Activated CD4-positive, alpha-beta T cell treated with anti-CD3 and anti-CD28 coated beads for 36 hours (primary cell): ENCODE results near the gene CELF2. TPM values are rescaled to one million over a fixed set of nuclear protein-coding genes. Genes with fewer than 3 reads are reported as not detected.

Source experiments
- ATAC-seq: fragments of 200-7000 bp; cut with Tn5 transposase; one replicate; pipeline ENCODE4 v1.10.0; 2021; ENCODE audit warnings: mild to moderate bottlenecking, moderate library complexity
- CTCF ChIA-PET: fragments of 350-600 bp; sonication (Branson Sonifier 250); formaldehyde crosslinking; loops from one replicate; lab custom pipeline; 2021; ENCODE audit warnings: antibody characterized with exemption; lab: Charles Lee
- POLR2A ChIA-PET: fragments of 350-600 bp; sonication (Branson Sonifier 250); formaldehyde crosslinking; loops from one replicate; lab custom pipeline; 2021; ENCODE audit warnings: antibody characterized with exemption, inconsistent platforms; lab: Charles Lee
- DNase-seq: peaks from one replicate; pipeline ENCODE4 v3.0.0-alpha.2; 2020
- H3K27ac Mint-ChIP-seq: one replicate; pipeline ENCODE4 v1.8.0; 2021; ENCODE audit warnings: mixed read lengths
- H3K27me3 Mint-ChIP-seq: one replicate; pipeline ENCODE4 v1.8.0; 2021; ENCODE audit warnings: mixed read lengths
- H3K36me3 Mint-ChIP-seq: one replicate; pipeline ENCODE4 v1.8.0; 2021; ENCODE audit warnings: low read depth, mixed read lengths
- H3K4me1 Mint-ChIP-seq: one replicate; pipeline ENCODE4 v1.8.0; 2021; ENCODE audit warnings: mixed read lengths
- H3K4me3 Mint-ChIP-seq: one replicate; pipeline ENCODE4 v1.8.0; 2021; ENCODE audit warnings: mild to moderate bottlenecking, moderate library complexity, mixed read lengths
- H3K9me3 Mint-ChIP-seq: one replicate; pipeline ENCODE4 v1.8.0; 2021; ENCODE audit warnings: low read depth, mixed read lengths
- intact Hi-C, 2 experiments: fragments of 100-400 bp; cut with DNase I in 1 of 2; cut with micrococcal nuclease in 1 of 2; formaldehyde crosslinking; loops; one replicate each; pipeline versions ENCODE4 v1.14.2 to v1.15.1; 2022 to 2024; cut with DNase I, micrococcal nuclease
- total RNA-seq, 2 experiments: library from RNA; stranded (reverse); gene quantifications; one replicate each; pipeline ENCODE4 v1.2.3, GENCODE V29; 2021

The CELF2 gene
- total RNA-seq, 2 experiments from 2014 or later, result 102 to 119 TPM

- Mint-ChIP-seq H3K4me3 (no peak overlapping the region), H3K27me3 (peaks cover 19% of the 10 kb centered on the region), H3K27ac (no peak overlapping the region), H3K36me3 (no peaks in the 10 kb centered on the region), H3K9me3 (no peaks in the 10 kb centered on the region), H3K4me1 (peaks cover 6% of the 10 kb centered on the region)
- ATAC-seq, result no peak
- ChIA-PET POLR2A (interaction anchor here (0.6 to 0.7 kb wide), 2 partner anchors 259 to 266 kb away, joined by 3 to 4 read pairs; no protein-coding TSS in a partner anchor), CTCF (no interaction called here)
- intact Hi-C loops, result no loop called here
- DNase-seq, result no peak
Observed at GRCh38 chr10:11024596-11024995, 6.9 kb downstream of the CELF2 start.

GRCh38 chr10:11025978-11026377, 8.3 kb downstream of the CELF2 start:
- ChIA-PET POLR2A (no interaction called here), CTCF (interaction anchor here (0.8 kb wide), 1 partner anchor 118 kb away, joined by 3 read pairs; no protein-coding TSS in a partner anchor)
- no peak overlapping the region for H3K27ac Mint-ChIP-seq
- intact Hi-C loops, result no loop called here
- H3K27me3 Mint-ChIP-seq, result peaks cover 12% of the 10 kb centered on the region
- H3K4me3 Mint-ChIP-seq, result no peak overlapping the region
- H3K36me3 Mint-ChIP-seq, result no peaks in the 10 kb centered on the region
- no peak for DNase-seq
- peaks cover 2% of the 10 kb centered on the region for H3K4me1 Mint-ChIP-seq
- no peak for ATAC-seq
- H3K9me3 Mint-ChIP-seq, result no peaks in the 10 kb centered on the region

- no peak overlapping the region for H3K27ac Mint-ChIP-seq
- intact Hi-C loops, result no loop called here
- peaks cover 7% of the 10 kb centered on the region for H3K27me3 Mint-ChIP-seq
- ATAC-seq (no peak), DNase-seq (no peak)
- H3K36me3 Mint-ChIP-seq, result no peaks in the 10 kb centered on the region
- H3K9me3 Mint-ChIP-seq, result no peaks in the 10 kb centered on the region
- H3K4me1 Mint-ChIP-seq, result peaks cover 2% of the 10 kb centered on the region
- ChIA-PET POLR2A (no interaction called here), CTCF (interaction anchor here (0.5 to 0.8 kb wide), 2 partner anchors 66 to 117 kb away, joined by 3 to 4 read pairs; no protein-coding TSS in a partner anchor)
- no peak overlapping the region for H3K4me3 Mint-ChIP-seq
Observed at GRCh38 chr10:11026773-11027172, 9.1 kb downstream of the CELF2 start.

- no peaks in the 10 kb centered on the region for H3K9me3 Mint-ChIP-seq
- H3K27ac Mint-ChIP-seq, result no peak overlapping the region
- POLR2A ChIA-PET, result interaction anchor here (0.6 to 0.7 kb wide), 2 partner anchors 130 to 170 kb away, joined by 3 read pairs; no protein-coding TSS in a partner anchor
- no peak overlapping the region for H3K4me3 Mint-ChIP-seq
- peaks cover 8% of the 10 kb centered on the region for H3K4me1 Mint-ChIP-seq
- H3K36me3 Mint-ChIP-seq, result no peaks in the 10 kb centered on the region
- CTCF ChIA-PET, result interaction anchor here (0.9 to 1.3 kb wide), 2 partner anchors 16 to 19 kb away, joined by 3 to 4 read pairs; no protein-coding TSS in a partner anchor
- no peak for ATAC-seq
- H3K27me3 Mint-ChIP-seq, result no peaks in the 10 kb centered on the region
- intact Hi-C loops, result no loop called here
- no peak for DNase-seq
Observed at GRCh38 chr10:11034762-11035161, 17.1 kb downstream of the CELF2 start.

- Mint-ChIP-seq H3K36me3 (no peaks in the 10 kb centered on the region), H3K4me3 (no peak overlapping the region), H3K27ac (no peak overlapping the region), H3K9me3 (no peaks in the 10 kb centered on the region), H3K4me1 (peaks cover 8% of the 10 kb centered on the region), H3K27me3 (no peaks in the 10 kb centered on the region)
- ChIA-PET CTCF (interaction anchor here (0.9 to 1.3 kb wide), 5 partner anchors 13 to 124 kb away, joined by 3 to 4 read pairs (median 3); no protein-coding TSS in a partner anchor), POLR2A (interaction anchor here (0.6 to 0.7 kb wide), 2 partner anchors 129 to 171 kb away, joined by 3 read pairs; no protein-coding TSS in a partner anchor)
- DNase-seq, result no peak
- ATAC-seq, result no peak
- intact Hi-C loops, result no loop called here
Observed at GRCh38 chr10:11035301-11035991, 17.8 kb downstream of the CELF2 start.

GRCh38 chr10:11036424-11037011, 18.8 kb downstream of the CELF2 start:
- no peak overlapping the region for H3K27ac Mint-ChIP-seq
- no peak overlapping the region for H3K4me3 Mint-ChIP-seq
- H3K36me3 Mint-ChIP-seq, result no peaks in the 10 kb centered on the region
- CTCF ChIA-PET, result interaction anchor here (0.6 to 1.6 kb wide), 4 partner anchors 15 to 122 kb away, joined by 3 to 4 read pairs (median 3); no protein-coding TSS in a partner anchor
- POLR2A ChIA-PET, result no interaction called here
- intact Hi-C loops, result no loop called here
- DNase-seq (no peak), ATAC-seq (no peak)
- peaks cover 8% of the 10 kb centered on the region for H3K4me1 Mint-ChIP-seq
- H3K27me3 Mint-ChIP-seq, result no peaks in the 10 kb centered on the region
- H3K9me3 Mint-ChIP-seq, result no peaks in the 10 kb centered on the region

GRCh38 chr10:11037991-11038390, 20.3 kb downstream of the CELF2 start:
- H3K27ac Mint-ChIP-seq, result no peak overlapping the region
- H3K4me3 Mint-ChIP-seq, result no peak overlapping the region
- intact Hi-C loops, result no loop called here
- POLR2A ChIA-PET, result no interaction called here
- CTCF ChIA-PET, result interaction anchor here (0.7 to 0.9 kb wide), 2 partner anchors 21 to 642 kb away, joined by 3 read pairs; no protein-coding TSS in a partner anchor
- no peaks in the 10 kb centered on the region for H3K9me3 Mint-ChIP-seq
- ATAC-seq (no peak), DNase-seq (no peak)
- peaks cover 8% of the 10 kb centered on the region for H3K4me1 Mint-ChIP-seq
- H3K27me3 Mint-ChIP-seq, result no peaks in the 10 kb centered on the region
- H3K36me3 Mint-ChIP-seq, result no peaks in the 10 kb centered on the region

- Mint-ChIP-seq H3K27ac (no peak overlapping the region), H3K9me3 (no peaks in the 10 kb centered on the region), H3K4me3 (no peak overlapping the region), H3K27me3 (no peaks in the 10 kb centered on the region), H3K4me1 (no peaks in the 10 kb centered on the region), H3K36me3 (no peaks in the 10 kb centered on the region)
- no peak for DNase-seq
- intact Hi-C loops, result no loop called here
- CTCF ChIA-PET, result no interaction called here
- POLR2A ChIA-PET, result no interaction called here
- no peak for ATAC-seq
Observed at GRCh38 chr10:11042357-11042756, 24.7 kb downstream of the CELF2 start.

- intact Hi-C loops, result no loop called here
- H3K36me3 Mint-ChIP-seq, result no peaks in the 10 kb centered on the region
- ATAC-seq (no peak), DNase-seq (no peak)
- no peaks in the 10 kb centered on the region for H3K9me3 Mint-ChIP-seq
- ChIA-PET POLR2A (no interaction called here), CTCF (no interaction called here)
- no peak overlapping the region for H3K27ac Mint-ChIP-seq
- H3K4me3 Mint-ChIP-seq, result no peak overlapping the region
- H3K27me3 Mint-ChIP-seq, result no peaks in the 10 kb centered on the region
- no peaks in the 10 kb centered on the region for H3K4me1 Mint-ChIP-seq
Observed at GRCh38 chr10:11043039-11043438, 25.4 kb downstream of the CELF2 start.

- Mint-ChIP-seq H3K9me3 (no peaks in the 10 kb centered on the region), H3K4me3 (no peak overlapping the region), H3K27ac (no peak overlapping the region), H3K27me3 (no peaks in the 10 kb centered on the region), H3K36me3 (no peaks in the 10 kb centered on the region), H3K4me1 (no peaks in the 10 kb centered on the region)
- intact Hi-C loops, result no loop called here
- ChIA-PET CTCF (no interaction called here), POLR2A (interaction anchor here (0.7 kb wide), 1 partner anchor 39 kb away, joined by 3 read pairs; no protein-coding TSS in a partner anchor)
- ATAC-seq (no peak), DNase-seq (no peak)
Observed at GRCh38 chr10:11043446-11044127, 25.9 kb downstream of the CELF2 start.

GRCh38 chr10:11045487-11045886, 27.8 kb downstream of the CELF2 start:
- Mint-ChIP-seq H3K4me1 (no peaks in the 10 kb centered on the region), H3K27ac (no peak overlapping the region), H3K27me3 (no peaks in the 10 kb centered on the region), H3K4me3 (no peak overlapping the region), H3K9me3 (no peaks in the 10 kb centered on the region), H3K36me3 (no peaks in the 10 kb centered on the region)
- DNase-seq, result no peak
- ATAC-seq, result no peak
- intact Hi-C loops, result no loop called here
- CTCF ChIA-PET, result interaction anchor here (0.6 kb wide), 1 partner anchor 34 kb away, joined by 3 read pairs; no protein-coding TSS in a partner anchor
- POLR2A ChIA-PET, result no interaction called here
